Left colon (tissue), 2 donors: ENCODE data around the gene HNRNPDL. TPM values are rescaled to one million over a fixed set of nuclear protein-coding genes. Genes with fewer than 3 reads are reported as not detected.
"Not testable (repeated sequence)": the region's sequence is repeated elsewhere in the genome, so short reads cannot be mapped to it uniquely, and the experiment has no call there.

Experiments
- ATAC-seq: fragments of 200-7000 bp; cut with Tn5 transposase; one replicate; pipeline ENCODE4 v1.9.1; 2020; ENCODE audit warnings: mild to moderate bottlenecking, moderate library complexity
- DNase-seq, 2 donors: peaks; one replicate each; pipeline ENCODE4 v3.0.0-alpha.2; 2020
- intact Hi-C, 2 donors: fragments of 100-400 bp; cut with DNase I in 1 of 2; cut with micrococcal nuclease in 1 of 2; formaldehyde crosslinking; loops; one replicate each; pipeline versions ENCODE4 v1.11.2 to v1.14.0; 2022; cut with DNase I, micrococcal nuclease
- total RNA-seq, 2 donors: library from RNA; stranded (reverse); fragmentation: NEBNext Ultra II Directional; extraction: Animal tissue kit (Norgen Biotek cat#: 25700); gene quantifications; one replicate each; pipeline ENCODE4 v1.2.1, GENCODE V29; 2021
- donor health status: DM: no; HTN: no; CAD: no.
- donor health status: DM: yes; HTN: yes; CAD: no.

HNRNPDL gene
- total RNA-seq, 2 donors from 2014 or later: 88.4 to 109 TPM

DNA sequence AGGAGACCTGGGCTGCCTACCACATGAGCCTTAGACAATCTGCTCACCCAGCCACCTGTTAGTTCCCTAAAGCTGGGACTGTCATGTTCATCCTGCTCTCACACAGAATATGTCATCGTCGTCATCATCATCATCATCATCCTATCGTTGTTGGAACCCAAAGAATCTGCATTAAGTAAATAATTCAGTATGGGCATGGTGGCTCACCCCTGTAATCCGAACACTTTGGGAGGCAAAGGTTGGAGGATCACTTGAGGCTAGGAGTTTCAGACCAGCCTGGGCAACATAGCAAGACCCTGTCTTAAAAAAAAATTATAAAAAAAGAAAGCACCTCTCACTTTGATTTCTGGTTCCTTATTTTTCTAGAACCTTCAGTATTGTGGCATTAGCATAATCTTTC, 6.5 kb upstream of the HNRNPDL start:
- no peak for DNase-seq
- intact Hi-C loops: no loop called here

DNA sequence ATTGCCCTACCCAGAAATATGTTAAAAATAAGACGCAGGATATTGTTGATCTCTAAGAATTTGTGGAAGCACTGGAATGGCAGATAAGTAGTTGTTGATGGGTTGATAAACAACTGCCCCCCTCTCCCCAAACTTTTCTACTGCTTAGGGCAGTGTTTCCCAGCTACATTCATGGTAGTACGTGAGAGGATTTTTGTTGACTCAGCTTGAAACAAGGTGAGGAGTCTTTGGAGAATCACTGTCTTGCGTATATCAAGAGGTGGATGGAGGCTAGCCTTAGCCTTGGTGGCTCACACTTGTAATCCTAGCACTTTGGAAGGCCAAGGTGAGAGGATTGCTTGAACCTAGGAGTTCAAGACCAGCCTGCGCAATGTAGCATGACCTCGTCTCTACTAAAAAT, 5.9 kb upstream of the HNRNPDL start:
- DNase-seq (no peak), ATAC-seq (no peak)
- intact Hi-C loops: no loop called here

More for the DNA sequence above, 6.5 kb upstream of the HNRNPDL start:
- no peak for ATAC-seq

DNA sequence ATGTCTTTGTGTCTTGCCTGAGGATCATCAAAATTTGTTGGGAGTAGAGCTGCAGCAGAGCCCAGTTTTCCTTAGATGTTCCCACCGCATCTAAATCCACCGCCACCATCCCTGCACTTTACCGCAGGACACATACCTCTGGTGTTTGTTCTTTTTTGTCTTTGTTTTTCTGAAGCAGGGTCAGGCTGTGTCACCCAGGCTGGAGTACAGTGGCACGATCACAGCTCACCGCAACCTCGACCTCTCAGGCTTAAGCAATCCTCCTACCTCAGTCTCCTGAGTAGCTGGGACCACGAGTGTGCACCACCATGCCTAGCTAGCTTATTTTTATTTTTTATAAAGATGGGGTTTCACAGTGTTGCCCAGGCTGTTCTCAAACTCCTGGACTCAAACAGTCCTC, 4.7 kb upstream of the HNRNPDL start:
- ATAC-seq (no peak), DNase-seq (no peak)
- intact Hi-C loops: no loop called here

DNA sequence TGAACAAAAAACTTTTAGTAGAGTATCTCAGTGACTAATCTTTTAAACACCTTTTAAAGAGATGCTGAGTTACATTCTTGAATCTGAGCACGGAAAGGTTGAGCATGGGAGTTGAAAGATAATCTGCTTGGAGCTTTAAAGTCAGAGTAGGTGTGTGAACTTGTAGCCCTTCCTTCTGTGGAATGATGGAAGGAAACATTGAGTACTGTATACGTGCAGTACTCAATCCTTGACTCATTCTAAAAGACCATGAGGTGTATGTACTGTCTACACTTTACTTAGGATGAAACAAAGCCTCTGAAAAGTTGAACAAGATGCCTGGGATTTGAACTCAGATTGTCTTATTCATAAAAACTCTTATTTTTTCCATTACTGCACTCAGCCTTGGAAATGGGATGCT, 3.5 kb upstream of the HNRNPDL start:
- no peak for ATAC-seq
- DNase-seq: no peak
- intact Hi-C loops: no loop called here

DNA sequence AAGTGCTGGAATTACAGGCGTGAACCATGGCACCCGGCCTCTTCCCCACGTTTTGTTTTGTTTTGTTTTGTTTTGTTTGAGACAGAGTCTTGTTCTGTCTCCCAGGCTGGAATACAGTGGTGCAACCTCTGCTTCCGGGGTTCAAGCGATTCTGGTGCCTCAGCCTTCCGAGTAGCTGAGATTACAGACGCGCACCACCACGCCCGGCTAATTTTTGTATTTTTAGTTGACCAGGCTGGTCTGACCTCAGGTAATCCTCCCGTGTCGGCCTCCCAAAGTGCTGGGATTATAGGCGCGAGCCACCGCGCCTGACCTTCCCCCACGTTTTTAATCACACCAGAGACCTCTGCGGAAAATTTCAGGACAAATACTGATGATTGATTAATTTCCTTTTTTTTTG, 2.3 kb upstream of the HNRNPDL start:
- ATAC-seq (no peak), DNase-seq (no peak)
- intact Hi-C loops: no loop called here

DNA sequence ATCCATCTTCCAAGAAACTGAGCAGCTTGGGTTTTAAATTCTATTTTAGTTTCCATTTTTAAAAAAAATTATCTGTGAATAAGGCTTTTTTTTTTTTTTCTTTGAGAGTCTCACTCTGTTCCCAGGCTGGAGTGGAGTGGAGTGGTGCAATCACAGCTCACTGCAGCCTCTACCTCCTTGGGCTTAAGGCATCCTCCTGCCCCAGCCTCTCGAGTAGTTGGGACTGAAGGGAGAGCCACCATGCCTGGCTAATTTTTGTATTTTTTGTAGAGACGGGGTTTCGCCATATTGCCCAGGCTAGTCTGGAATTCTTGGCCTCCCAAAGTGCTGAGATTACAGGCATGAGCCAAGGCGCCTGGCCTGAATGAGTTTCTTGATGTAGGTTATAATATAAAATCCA, 1.6 kb upstream of the HNRNPDL start:
- intact Hi-C loops: no loop called here
- no peak for ATAC-seq

DNA sequence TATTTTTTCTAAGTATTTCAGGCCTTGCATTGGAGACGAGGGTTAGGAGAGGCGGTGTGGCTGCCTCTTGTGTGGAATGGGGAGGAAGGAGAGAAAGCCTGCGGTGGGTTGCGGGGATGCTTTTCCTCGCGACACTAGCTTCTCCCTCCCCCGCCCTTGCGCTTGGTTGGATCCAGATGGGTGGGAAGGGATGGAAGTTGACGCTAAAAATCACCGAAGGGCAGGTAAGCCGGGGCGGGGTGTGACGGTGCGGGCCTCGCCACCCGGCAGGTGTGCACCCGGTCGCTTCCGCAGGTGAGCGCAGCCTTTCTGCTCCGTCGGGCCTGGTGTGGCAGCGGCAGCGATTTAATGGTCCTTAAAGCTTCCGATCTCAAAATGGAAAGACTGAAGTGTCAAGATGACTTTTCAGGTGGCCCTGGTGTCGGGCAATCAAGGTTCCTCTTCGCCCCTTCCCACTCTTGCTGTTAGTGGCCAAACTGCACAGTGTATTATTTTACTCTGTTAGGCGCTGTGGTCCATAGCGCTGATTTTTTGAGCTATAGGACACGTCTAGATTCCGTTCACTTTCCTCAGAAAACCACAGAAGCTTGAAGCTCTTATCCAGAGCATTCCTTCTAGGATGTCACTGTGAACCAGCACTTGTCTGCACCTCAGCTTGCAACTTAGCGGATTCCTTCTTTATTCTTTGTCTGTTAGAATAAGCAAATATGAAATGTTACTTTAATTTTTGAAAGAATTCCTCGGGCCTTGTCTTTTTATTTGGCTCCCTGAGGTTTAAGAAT, 893 bp upstream of the HNRNPDL start:
- peak; percentile 45 for ATAC-seq
- DNase-seq: peak; percentile 40 to 71
- intact Hi-C loops: no loop called here

More for the DNA sequence above, 1.6 kb upstream of the HNRNPDL start:
- DNase-seq: no peak

DNA sequence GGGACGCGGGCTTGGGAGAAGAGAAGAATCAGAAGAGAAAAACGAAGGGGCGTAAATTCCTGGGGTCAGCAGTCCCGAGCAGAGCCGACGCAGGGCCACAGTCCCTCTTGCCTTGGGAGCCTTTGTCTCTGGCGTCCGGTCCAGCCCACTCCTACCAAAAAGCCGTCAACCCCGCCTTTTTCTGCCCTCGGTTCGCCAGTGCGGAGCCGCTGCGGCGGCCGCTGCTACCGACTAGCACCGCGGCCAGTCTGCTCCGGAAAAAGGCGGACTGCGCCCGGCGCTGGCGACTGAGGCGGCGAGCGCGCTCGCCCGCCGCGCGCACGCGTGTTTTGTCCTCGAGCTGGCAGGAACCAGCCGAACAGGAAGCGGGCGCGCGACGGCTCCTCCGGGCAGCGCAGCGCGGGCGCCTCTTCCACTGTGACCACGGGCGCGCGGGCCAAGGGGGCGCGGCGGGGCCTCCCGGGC, 502 bp downstream of the HNRNPDL start:
- no peak for ATAC-seq
- intact Hi-C loops: loop anchor here (10.0 kb wide), 1 partner anchor 55 kb away; the partner anchor contains the start of gene HNRNPD (in 2 of the 2)
- no peak for DNase-seq

DNA sequence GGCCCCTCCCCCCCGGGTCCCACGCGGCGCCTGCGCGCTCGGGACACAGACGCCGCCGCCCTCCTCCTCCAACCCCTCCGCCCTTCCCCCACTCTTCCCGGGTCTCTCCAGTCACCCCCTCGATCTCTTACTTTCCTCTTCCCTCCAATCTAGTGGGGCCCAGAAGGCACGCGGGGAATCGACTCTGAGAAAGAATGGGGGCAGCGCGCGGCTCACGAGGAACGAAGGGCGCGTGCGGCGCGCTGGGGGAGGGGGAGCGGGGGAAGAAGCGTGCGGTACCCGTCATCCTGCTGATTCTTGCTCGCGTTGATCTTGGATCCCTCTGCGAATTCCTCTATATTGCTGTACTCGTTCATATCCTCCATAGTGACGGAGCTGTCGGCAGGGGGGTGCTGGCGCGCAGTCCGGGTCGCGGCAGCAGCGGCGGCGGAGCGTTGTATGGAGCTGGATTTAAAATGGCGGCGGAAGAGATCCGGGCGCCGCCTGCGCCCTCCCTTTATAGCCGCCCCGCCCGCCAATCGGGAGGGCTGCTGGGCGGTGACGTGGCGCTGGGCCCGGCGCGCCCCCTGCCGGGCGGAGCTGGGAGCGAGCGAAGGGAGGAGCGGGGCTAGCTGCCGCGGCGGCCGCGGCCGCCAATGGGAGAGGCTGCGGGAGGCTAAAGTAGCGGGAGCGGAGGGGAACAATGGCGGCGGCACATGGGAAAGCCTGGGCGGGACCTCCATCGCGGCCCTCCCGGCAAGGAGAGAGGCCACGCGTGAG, 1.1 kb downstream of the HNRNPDL start:
- DNase-seq (peak; percentile 86 to 93), ATAC-seq (peak; percentile 73)
- intact Hi-C loops: loop anchor here (10.0 kb wide), 1 partner anchor 54 kb away; the partner anchor contains the start of gene HNRNPD (in 2 of the 2)

DNA sequence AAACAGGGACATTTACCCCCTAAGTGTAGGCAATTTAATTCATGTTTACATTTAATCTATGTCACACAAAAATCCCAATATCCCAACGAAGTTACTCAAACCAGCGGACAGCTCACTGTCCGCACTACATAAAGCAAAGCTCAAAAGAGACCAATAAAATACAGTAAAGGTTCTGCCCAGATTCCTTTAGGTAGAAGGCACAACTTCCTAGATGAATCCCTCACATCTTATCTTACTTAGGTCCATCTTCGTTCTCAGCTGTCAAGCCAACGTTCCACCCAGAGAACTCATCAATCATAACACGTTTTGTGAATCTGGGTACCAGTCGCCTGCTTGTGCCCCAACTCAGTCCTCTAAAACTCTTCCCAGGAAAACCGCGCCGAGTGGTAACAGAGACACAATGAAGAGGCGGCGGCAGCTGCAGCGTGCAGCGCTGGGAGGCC, 1.7 kb downstream of the HNRNPDL start:
- ATAC-seq (no peak), DNase-seq (no peak)
- intact Hi-C loops: loop anchor here (10.0 kb wide), 1 partner anchor 54 kb away; the partner anchor contains the start of gene HNRNPD (in 2 of the 2)

DNA sequence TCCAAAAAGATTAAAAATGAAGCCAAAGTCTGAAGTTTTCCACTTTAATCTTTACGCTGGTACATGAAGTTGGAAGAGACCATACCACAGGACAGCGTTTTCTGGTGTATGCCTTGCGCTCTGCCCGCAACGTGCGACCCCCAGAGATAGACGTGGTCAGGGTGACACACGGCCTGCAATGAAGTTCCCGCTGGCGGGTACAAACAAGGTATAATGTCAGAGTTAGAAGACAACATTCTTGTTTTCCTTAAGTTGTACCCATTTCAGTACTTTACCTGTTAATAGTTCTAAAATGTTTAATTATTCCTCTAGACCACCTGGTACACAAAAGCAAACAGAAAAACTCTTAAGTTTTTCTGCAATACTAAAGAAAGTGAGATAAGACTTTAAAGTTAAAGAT, 4.8 kb downstream of the HNRNPDL start:
- intact Hi-C loops: loop anchor here (10.0 kb wide), 1 partner anchor 51 kb away; the partner anchor contains the start of gene HNRNPD (in 2 of the 2)
- ATAC-seq: no peak
- DNase-seq: no peak

DNA sequence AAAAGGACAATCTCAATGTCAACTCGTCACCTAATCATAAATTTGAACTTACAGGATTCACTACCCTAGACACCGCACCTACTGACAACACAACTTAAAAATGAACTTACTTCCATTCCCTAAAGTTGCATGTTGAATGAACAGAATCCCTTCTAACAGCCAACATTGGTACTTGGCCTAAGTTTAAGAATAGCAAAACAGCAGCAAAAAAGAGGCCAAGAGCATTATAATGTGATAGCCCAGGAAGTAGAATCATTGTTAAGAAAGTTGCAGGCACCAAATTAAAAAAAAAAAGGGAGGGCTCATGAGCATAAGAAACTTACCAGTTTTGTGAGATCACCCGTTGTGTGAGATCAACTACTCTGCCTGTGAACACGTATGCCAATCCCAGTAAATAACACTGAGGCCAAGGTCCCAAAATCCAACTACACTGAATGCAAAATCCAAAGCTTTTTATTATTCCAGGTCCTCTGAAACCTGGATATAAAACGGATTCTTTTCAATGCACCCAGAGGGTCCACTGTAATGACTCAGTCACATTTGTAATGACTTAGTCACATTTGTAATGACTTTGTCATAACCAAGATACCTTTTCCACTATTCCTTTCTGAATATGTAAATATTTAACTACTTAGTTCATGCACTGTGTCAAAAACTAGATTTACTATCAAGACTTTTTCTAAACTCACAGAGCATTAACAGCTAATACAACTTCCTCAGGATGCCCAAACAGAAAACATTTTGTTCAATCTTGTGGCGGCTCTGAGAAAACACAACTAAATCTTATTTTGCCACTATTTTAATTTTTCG, 6.8 kb downstream of the HNRNPDL start:
- DNase-seq (no peak), ATAC-seq (peak; percentile 23)
- intact Hi-C loops: loop anchor here (10.0 kb wide), 1 partner anchor 49 kb away; the partner anchor contains the start of gene HNRNPD (in 2 of the 2)

DNA sequence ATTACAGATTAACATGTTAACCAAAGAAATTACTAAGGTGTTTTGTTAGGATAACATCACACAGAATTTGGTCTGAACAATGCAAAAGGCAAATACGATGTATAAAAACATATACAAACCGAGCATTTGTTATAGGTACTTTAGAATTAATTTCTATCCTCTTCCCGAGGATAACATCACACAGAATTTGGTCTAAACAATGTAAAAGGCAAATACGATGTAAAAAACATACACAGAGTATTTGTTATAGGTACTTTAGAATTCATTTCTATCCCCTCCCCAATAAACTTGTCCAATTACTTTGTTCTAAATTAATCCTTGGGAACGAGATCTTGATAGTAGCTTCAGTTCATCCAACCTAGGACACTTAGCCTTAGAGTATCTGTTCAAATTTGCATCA, 7.6 kb downstream of the HNRNPDL start:
- DNase-seq: no peak
- ATAC-seq: no peak
- intact Hi-C loops: loop anchor here (10.0 kb wide), 1 partner anchor 48 kb away; the partner anchor contains the start of gene HNRNPD (in 2 of the 2)

DNA sequence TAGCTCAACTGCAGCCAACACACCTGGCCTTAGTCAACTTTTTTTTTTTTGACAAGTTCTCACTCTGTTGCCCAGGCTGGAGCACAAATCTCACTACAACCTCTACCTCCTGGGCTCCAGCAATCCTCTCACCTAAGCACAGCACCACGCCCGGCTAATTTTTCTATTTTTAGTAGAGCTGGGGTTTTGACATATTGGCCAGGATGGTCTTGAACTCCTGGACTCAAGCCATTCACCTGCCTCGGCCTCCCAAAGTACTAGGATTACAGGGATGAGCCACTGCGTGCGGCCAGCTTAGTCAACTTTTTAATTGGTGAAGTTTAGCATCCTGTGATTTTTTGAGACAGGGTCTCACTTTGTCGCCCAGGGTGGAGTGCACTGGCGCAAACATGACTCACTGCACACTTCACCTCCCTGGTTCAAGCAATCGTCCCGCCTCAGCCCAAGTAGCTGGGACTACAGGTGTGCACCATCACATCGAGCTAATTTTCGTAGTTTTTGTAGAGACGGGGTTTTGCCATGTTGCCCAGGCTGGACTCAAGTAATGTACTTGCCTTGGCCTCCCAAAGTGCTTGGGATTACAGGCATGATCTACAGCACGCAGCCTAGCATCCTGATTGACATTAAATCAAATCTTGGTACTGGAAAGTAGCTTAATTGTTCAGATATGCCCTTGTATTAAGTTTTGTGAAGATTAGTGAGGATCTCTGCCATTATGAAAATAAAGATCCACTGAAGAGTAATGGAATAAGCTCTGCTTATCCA, 8.3 kb downstream of the HNRNPDL start:
- ATAC-seq (peak; percentile 24), DNase-seq (no peak)
- intact Hi-C loops: loop anchor here (10.0 kb wide), 1 partner anchor 47 kb away; the partner anchor contains the start of gene HNRNPD (in 2 of the 2)

DNA sequence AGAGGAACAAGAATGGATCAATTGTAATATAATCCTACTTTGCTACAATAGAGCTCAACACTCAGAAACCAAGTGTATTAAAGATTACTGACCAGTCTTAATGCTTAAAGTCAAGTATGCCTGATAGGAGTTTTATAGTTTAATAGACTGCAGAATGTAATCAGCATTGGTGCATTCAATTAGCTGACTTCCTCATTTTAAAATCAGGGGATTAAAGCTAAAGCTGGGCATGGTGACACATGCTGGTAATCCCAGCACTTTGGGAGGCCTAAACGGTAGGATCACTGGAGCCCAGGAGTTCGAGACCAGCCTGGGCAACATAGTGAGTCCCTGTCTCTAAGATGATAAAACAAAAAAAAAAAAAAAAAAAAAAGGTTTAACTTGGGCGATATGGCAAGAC, 10.8 kb downstream of the HNRNPDL start:
- intact Hi-C loops: no loop called here
- no peak for ATAC-seq
- no peak for DNase-seq

DNA sequence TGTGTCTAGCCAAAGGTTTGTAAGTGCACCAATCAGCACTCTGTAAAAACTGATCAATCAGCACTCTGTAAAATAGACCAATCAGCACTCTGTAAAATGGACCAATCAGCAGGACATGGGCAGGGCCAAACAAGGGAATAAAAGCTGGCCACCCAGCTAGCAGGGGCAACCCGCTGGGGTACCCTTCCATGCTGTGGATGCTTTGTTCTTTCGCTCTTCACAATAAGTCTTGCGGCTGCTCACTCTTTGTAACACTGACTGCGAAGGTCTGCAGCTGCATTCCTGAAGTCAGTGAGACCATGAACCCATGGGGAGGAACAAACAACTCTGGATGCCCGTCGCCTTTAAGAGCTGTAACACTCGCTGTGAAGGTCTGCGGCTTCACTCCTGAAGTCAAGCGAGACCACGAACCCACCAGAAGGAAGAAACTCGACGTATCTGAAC, 14.3 kb downstream of the HNRNPDL start:
- DNase-seq (no peak), ATAC-seq (no peak)
- intact Hi-C loops: no loop called here

DNA sequence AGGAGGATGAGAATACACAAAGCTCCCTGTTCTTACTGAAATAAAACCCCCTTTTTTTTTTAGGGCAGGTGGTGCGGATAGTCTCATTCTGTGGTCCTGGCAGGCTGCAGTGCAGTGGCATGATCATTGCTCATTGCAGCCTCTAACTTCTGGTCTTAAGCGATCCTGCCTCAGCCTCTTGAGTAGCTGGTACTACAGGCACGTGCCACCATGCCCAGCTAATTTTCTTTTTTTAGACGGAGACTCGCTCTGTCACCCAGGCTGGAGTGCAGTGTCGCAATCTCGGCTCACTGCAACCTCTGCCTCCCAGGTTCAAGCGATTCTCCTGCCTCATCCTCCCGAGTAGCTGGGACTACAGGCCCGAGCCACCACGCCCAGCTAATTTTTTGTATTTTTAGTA, 15.2 kb downstream of the HNRNPDL start:
- intact Hi-C loops, ATAC-seq, DNase-seq: not testable (repeated sequence)

DNA sequence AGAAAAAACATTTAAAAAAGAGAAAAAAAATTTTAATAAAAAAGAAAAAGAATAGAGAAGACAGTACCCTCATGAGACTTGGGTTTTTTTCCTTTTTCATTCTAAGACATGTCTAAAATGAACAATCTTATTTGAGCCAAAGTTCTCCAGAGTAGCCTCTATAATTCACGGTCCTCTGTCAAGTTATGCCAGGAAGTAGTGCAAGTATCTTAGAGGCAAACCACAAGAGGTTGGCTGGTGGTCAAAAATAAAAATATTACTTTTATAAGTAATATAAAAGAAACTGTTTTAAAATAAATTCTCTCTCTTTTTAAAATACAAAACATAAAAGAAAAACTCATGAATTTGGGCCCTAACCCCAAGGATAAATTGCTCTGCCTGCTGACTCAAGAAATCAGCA, 26.5 kb downstream of the HNRNPDL start:
- ATAC-seq (no peak), DNase-seq (no peak)
- intact Hi-C loops: no loop called here
